Heart left ventricle (tissue), 13 donors: ENCODE results near the gene MARCHF10.

Source experiments
- CTCF ChIP-seq, 12 donors: fragments of 200-600 bp; sonication (generic) in 4 of 12; IDR thresholded peaks; one replicate each; pipeline versions ENCODE4 v1.5.0 to v1.8.0; 2018 to 2022; ENCODE audit warnings: antibody characterized with exemption in 12 of 12, mild to moderate bottlenecking in 5 of 12
- POLR2A ChIP-seq, 2 donors: fragments of 450-650 bp; IDR thresholded peaks; one replicate each; pipeline ENCODE4 v1.6.1; 2017; ENCODE audit warnings: antibody characterized with exemption in 2 of 2, mild to moderate bottlenecking in 2 of 2, moderate library complexity in 2 of 2
- donor health status: ischemic (EF 13 %, LVEDD 7.1; RV severe dilation, severe dysfunction).
- donor health status: DM: no; HTN: yes; CAD: no.
- donor health status: DM: no; HTN: no; CAD: no.
- donor health status: ischemic (EF 25% LVEDD 6.9; RV normal size, moderate dysfunction).
- donor health status: ischemic (EF 25% LVEDD 5.7; RV mildly dilated, moderate dysfunction).
- donor health status: ischemic (EF 35%, LVEDD 5.7; RV mildly dilated, moderate dysfunction).
- donor health status: nonischemic (EF 11% LVEDD 7.7; RV severe dilation, severe dysfunction).
- donor health status: DM: yes; HTN: yes; CAD: no.
- donor health status: PGD.
- donor health status: ischemic (EF 29% LVEDD 5.4; RV normal size, mild dysfunction).
- donor health status: nonischemic (EF 23%, LVEDD 6.1; RV moderate dilation, normal function).

- TF ChIP-seq CTCF (IDR thresholded peaks at IDR 0.05), result no peak
- TF ChIP-seq POLR2A (IDR thresholded peaks at IDR 0.05), result no peak
Observed at GRCh38 chr17:62684179-62684578, 123.9 kb downstream of the MARCHF10 start.
